ENCODE results near the gene CLCN6.

GRCh38 chr1:11777658-11778322 lies 28.2 kb upstream of the CLCN6 start:
- no peak for TF ChIP-seq POLR2A (IDR thresholded peaks at IDR 0.05)
- TF ChIP-seq CTCF (IDR thresholded peaks at IDR 0.05), result no peak
- no peak for TF ChIP-seq EP300 (IDR thresholded peaks at IDR 0.05; ENCODE audit: low read depth)
